ENCODE results near the gene SHANK2. TPM values are rescaled to one million over a fixed set of nuclear protein-coding genes. Genes with fewer than 3 reads are reported as not detected.

SHANK2 gene
- total RNA-seq, 1 experiment from 2014 or later, result 18.6 TPM

DNA sequence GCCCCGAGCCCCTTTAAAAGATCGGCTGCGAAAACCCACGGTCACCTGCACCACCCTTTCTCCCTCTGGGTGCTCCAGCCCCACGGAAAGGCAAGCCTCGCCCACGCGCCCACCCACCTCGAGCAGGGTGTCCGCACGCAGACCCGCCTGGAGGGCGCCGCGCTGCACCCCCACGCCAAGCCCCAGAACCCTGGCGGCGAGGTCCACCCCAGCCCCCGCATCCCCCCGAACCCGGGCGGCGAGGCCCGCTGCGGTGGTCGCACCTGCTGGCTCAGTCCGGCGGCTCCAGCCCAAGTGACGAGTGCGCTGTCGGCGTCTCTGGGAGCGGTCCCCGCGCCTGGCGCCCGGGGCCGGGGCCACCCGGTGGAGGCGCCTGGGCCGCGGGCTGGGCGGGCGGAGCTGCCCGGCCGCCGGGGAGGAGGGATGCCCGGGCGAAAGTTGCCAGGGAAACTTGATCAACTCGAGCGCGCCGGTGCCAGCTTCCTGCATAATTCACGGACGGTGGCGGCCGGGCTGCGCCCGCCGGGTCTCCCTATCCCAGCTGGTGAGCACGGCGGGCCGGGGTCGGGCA lies 1.1 kb downstream of the SHANK2 start:
- DNase-seq, result peak; percentile 44
- Histone ChIP-seq H3K9me3 (no peaks in the 10 kb centered on the region), H3K36me3 (no peaks in the 10 kb centered on the region), H3K4me3 (peak overlapping the region; percentile 59), H3K27me3 (no peaks in the 10 kb centered on the region)

DNA sequence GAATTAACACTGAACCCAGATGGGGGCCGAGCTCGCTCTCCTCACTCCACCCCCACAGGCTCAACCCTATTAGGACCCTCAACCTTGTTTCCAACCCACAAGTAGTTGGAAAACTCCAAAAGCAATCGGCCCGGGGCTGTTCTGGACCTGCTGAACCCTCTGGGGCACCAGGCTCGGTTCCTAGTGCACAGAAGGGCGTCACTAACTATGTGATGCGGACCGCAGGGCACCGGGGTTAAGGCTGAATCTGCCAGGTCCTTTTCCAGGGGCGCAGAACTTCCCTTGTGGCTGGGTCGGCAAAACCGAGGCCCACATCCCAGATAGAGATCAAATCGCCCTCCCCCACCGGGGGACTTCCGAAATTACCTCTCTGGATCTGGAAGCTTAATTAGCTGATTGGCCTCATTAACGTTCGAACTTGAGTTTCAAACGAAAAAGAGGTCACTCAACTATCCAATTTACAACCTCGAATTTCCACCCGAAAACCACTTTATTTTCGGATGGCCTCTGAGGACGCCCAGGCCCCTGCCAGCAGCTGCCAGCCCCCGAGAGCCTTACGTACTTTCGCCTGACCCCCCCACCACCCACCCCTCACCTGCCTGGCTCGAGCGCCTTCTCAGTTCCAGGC lies 1.7 kb downstream of the SHANK2 start:
- Histone ChIP-seq H3K9me3 (no peaks in the 10 kb centered on the region), H3K4me3 (no peak overlapping the region), H3K27me3 (no peaks in the 10 kb centered on the region), H3K36me3 (no peaks in the 10 kb centered on the region)
- no peak for DNase-seq

DNA sequence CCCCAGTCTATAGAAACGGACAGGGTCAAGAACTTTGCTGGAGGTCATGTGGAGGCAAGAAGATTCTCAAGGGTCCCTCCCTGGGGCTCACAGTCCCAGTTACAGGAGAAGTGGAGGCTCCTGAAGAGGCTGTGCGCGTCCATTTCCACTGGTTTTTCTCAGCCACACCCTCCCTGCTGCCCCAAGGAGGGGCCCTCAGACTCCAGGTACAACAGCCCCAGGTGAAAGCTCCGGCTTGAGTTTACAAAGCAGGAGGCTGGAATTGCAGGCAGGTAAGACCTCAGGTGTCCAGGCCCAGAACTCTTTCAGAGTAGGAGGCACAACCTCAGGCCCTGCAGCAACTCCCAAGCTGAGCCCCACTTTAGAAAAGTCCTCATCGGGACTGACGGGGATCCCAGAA lies 3.1 kb downstream of the SHANK2 start:
- H3K36me3 ChIP-seq, result no peaks in the 10 kb centered on the region
- H3K4me3 ChIP-seq, result no peak overlapping the region
- DNase-seq, result no peak
- H3K27me3 ChIP-seq, result no peaks in the 10 kb centered on the region
- H3K9me3 ChIP-seq, result no peaks in the 10 kb centered on the region

DNA sequence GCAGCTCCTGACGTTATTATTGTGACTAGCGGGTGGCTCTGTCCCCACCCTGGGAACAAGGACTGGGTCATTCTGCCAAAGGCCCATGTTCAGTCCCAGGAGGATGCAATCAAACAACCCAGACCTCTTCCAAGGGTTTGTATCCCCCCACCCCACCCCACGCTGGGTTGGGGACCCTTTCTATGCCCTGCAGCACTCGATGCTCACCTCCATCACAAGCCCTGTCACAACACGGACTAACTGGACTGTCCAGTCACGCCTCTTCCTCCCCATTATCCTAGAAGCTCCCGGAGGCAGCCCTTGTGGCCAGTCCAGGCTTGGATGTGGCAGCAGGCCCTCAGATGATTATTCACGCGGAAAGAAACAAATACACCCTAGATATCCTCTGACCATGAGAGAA lies 3.7 kb downstream of the SHANK2 start:
- Histone ChIP-seq H3K36me3 (no peaks in the 10 kb centered on the region), H3K27me3 (no peaks in the 10 kb centered on the region), H3K9me3 (no peaks in the 10 kb centered on the region), H3K4me3 (no peak overlapping the region)
- DNase-seq, result no peak

DNA sequence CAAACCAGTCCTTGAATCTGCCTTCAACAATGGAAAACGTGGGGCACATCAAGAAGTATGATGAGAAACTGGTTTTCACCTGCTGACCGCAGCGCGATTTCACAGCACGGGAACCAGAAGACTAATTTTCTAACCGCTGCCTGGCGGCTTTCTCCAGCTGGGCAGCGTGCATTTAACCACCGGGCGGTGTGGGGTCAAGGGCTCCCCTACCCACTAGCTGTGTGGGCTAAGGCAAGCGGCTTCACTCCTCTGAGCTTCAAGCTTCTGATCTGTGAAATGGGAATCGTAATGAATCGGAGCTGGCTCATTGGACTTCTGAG lies 4.2 kb downstream of the SHANK2 start:
- no peaks in the 10 kb centered on the region for H3K27me3 ChIP-seq
- H3K4me3 ChIP-seq, result no peak overlapping the region
- H3K36me3 ChIP-seq, result no peaks in the 10 kb centered on the region
- DNase-seq, result no peak
- H3K9me3 ChIP-seq, result no peaks in the 10 kb centered on the region

DNA sequence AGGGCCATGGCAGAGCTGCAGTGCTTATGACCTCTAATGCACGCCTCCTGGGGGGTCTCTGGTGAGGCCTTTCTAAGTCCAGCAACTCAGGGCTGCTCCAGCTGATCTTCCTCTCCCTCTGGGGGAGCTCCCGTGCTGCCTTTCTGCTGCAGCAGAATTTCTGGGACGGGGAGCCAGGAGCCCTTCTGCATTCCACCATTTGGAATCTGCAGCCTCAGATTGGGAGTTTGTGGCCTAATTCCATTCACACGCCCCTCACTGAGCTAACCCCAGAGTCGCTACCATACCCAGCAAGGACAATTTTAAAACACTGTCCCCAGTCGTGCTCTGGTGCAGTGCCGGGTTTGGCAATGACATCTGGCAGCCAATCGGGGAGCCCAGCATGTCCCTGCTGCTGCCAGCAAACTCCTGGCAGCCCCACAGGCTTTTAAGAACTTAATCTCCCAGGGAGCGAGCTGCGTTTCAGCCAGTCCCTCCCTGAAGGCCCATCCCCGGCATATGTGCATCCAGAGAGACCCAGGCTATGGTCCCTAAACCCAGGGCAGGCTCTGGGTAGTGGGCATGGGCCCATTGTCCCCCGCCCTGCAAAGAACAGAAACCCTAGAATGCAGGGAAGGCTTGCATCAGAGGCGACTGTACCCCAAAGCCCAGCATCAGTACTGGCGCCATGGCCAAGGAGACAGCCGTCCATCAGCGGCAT lies 4.7 kb downstream of the SHANK2 start:
- Histone ChIP-seq H3K27me3 (no peaks in the 10 kb centered on the region), H3K4me3 (no peak overlapping the region), H3K9me3 (no peaks in the 10 kb centered on the region), H3K36me3 (no peaks in the 10 kb centered on the region)
- no peak for DNase-seq

DNA sequence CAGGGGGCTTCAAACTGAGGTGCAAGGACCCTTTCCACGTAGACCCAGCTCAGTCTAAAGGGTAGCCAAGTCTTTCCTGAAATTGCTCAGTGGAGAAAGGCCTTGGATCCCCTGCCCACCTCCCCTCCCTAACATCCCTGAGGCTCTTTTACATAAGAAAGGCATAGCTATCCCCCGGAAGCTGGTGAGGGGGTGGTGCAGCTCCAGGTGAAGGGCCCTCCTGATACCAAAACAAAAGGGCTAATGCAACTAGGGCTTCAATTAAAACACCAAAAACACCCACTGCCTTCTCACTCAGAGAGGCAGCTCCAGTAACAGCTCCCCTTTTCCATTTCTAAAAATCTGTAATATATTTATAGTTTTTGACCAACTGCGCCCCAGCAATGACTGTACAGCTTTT lies 5.8 kb downstream of the SHANK2 start:
- DNase-seq, result no peak
- Histone ChIP-seq H3K27me3 (no peaks in the 10 kb centered on the region), H3K4me3 (no peak overlapping the region), H3K36me3 (no peaks in the 10 kb centered on the region), H3K9me3 (no peaks in the 10 kb centered on the region)

DNA sequence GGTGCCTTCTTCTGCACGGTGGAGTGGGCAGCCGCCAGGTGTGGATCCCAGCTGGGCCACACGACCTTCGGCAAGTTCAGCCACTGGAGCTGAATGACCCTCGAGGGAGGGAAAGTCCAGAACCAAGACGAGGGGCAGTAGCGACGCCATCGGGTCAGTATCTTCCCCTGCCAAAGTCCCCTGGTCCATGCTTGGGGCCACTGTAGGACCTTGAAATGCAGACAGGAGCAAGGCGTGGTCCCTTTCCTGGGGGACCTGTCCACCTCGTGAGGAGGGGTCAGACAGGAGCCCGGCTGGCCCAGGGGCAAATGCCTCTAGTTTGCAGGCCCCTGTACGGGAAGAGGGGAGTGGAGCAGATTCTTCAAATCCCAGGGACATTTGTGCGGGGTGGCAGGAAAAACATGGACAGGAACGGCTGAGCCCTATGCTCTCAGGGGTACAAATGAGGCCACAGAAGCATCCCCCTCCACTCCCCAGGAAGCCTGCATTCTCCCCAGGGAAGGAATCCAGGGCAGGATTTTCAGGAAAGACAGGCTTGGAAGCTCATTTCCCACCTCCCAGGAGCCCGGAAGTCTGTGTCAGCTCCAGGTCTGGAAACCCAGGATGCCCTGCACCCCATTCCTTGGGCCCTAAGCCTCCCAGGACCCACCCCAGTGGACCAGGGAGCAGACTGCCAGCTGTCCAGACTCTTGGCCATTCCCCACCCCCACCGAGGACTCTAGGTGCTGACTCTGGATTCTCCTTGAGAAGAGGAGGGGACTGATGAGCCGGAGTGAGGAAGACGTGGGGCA lies 6.6 kb downstream of the SHANK2 start:
- Histone ChIP-seq H3K9me3 (no peaks in the 10 kb centered on the region), H3K36me3 (no peaks in the 10 kb centered on the region), H3K4me3 (no peak overlapping the region), H3K27me3 (no peaks in the 10 kb centered on the region)
- DNase-seq, result no peak

DNA sequence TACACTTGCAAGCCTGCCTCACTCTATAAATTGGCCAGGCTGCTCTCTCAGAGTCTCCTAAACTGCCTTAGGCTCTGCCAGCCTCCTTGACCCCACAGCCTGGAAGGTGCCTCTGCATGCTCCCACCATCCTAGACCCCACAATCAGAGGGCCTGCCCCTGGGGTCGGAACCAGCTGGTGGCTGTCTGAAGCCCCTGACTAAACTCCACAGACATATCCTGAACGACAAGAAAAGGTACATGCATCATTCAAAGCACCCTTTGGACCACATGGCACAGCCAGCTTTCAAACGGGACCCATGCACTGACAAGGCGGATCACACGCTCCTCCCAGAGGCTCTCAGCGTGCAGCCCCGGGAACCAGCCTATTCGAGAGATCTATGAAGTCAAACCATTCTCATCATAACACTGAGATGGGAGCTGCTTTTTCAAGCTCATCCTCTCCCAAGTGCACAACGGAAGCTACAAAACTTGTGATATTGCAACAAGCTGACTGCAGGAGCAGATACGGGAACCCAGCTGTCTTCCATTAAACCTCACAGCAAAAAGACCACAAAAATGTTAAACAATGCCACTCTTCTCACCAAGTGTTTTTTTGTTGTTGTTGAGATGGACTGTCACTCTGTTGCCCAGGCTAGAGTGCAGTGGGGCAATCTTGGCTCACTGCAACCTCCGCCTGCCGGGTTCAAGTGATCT lies 8.1 kb downstream of the SHANK2 start:
- H3K9me3 ChIP-seq, result no peaks in the 10 kb centered on the region
- H3K36me3 ChIP-seq, result peaks cover 2% of the 10 kb centered on the region; the same call in 1 of the 2 replicates
- no peak for DNase-seq
- no peaks in the 10 kb centered on the region for H3K27me3 ChIP-seq
- H3K4me3 ChIP-seq, result no peak overlapping the region

DNA sequence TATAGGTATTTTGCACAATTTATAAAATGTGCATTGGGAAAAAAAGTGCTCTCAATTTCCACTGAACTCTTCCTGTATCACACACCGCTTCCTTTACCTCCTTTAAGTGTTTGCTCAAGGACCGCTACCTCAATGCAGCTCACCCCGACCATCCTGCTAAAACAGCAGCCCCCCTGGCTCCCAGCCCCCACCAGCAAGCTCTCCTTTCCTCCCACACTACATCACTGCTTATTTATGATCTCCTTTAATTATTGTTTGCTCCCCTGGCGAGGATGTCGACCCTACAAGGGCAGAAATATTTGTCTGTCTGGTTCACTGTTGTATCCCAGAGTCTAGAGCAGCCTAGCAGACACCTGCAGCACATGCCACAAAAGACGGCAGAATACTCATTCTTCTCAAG lies 10.0 kb downstream of the SHANK2 start:
- DNase-seq, result no peak
- Histone ChIP-seq H3K9me3 (no peaks in the 10 kb centered on the region), H3K4me3 (no peak overlapping the region), H3K27me3 (no peaks in the 10 kb centered on the region), H3K36me3 (peaks cover 2% of the 10 kb centered on the region; the same call in 1 of the 2 replicates)

DNA sequence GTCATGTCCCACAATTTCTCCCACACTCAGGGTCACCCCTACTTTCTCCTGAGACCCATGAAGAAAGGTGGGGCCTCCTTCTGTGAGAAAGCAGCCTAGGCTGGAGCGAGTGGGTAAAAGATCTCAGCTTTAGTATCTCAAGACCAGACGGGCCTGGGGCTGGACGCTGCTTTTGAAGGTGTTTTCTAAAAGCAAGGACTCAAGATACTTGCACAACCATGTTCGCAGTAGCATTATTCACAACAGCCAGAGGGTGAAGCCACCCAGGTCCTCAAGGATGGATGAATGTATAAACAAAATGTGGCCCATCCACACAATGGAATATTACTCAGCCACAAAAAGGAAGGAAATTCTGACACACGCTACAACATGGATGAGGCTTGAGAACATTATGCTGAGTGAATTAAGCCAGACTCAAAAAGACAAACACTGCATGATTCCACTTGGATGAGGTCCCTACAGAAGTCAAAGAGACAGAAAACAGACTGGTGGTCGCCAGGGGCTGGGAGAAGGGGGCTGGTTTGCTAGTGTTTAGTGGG lies 10.6 kb downstream of the SHANK2 start:
- no peak overlapping the region for H3K4me3 ChIP-seq

DNA sequence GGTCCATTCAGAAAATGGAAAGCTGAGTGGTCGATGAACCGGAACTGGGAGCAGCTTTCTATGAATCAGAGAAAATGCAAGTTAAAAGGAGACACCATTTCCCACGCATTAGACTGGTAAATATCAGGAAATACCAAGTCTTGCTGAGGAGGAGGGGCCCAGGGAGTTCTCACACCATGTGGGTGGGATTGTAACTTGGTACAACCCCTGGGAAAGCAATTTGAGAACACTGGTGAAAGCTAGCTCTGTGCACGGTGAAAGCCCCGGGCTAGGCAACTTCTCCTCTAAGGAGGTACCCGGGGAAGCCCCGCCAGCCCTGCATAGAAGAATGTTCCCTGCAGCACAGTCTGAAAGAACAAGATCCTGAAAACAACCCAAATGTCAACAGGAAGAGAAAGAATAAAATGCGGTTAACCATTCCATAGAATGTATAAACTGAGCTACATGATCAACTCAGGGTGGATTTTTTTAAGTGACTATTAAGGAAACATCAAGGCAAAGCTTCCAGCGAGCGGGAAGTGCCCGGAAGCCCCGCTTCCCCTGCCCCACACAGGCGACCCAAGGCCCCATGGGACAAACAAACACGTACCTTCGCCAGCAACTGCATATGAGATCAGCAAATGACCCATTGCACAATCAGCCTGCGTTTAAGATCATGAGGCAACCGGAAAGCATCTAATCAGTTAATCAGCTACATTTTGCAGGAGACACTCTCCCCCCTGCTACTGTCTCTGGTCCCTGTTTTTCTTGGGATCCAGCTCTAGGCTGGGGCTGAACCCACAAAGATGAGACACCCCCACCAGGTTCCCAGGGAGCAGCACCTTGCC lies 11.3 kb downstream of the SHANK2 start:
- Histone ChIP-seq H3K4me3 (no peak overlapping the region), H3K27me3 (no peaks in the 10 kb centered on the region), H3K36me3 (peaks cover 2% of the 10 kb centered on the region; the same call in 1 of the 2 replicates), H3K9me3 (no peaks in the 10 kb centered on the region)
- DNase-seq, result peak; percentile 44

More for the DNA sequence above, 10.6 kb downstream of the SHANK2 start:
- Histone ChIP-seq H3K27me3 (no peaks in the 10 kb centered on the region), H3K9me3 (no peaks in the 10 kb centered on the region), H3K36me3 (peaks cover 2% of the 10 kb centered on the region; the same call in 1 of the 2 replicates)
- DNase-seq, result no peak

DNA sequence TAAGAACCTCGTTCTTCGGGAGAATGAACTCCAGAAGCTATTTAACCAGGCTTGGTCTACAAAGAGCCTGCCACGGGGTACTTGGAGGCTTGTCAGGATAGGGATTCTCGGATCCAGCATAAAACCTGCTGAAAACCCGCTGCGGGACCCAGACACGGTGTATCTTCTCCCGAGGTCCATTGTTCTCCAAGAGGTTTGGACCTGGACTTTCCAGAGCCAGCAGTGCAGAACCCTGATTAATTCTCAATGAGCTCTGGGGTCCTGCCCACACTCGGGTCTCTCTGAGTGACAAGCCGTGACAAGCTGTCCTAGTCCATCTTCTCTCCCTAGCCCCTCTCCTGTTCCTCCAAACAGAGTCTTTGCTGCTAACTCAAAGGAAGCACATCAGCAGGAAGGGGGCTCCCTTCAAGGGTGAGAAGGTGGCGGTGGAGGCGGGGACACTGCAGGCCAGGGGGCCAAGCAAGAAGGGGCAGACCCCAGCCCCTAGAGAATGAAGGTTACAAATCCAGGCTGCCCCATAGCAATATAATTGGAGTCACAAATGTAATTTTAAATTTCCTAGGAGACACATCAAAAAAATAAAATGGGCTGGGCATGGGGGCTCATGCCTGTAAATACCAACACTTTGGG lies 12.2 kb downstream of the SHANK2 start:
- no peak overlapping the region for H3K4me3 ChIP-seq
- peaks cover 2% of the 10 kb centered on the region; the same call in 1 of the 2 replicates for H3K36me3 ChIP-seq
- H3K9me3 ChIP-seq, result no peaks in the 10 kb centered on the region
- no peak for DNase-seq
- no peaks in the 10 kb centered on the region for H3K27me3 ChIP-seq

DNA sequence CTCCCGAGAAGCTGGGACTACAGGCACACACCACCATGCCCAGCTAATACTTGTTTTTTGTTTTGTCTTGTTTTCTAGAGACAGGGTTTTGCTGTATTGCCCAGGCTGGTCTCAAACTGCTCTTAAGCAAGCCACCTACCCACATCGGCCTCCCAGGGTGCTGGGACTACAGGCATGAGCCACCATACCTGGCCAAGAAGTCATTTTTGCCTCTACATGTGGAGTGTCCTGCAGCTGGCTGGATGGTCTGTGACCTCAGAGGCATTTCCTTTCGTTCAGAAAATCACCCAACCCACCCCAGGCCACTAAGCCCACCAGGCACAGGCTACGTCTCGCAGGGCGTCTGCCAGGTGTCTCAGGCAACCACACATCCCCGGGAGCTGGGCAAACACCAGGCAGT lies 12.8 kb downstream of the SHANK2 start:
- DNase-seq, result no peak
- H3K36me3 ChIP-seq, result peaks cover 2% of the 10 kb centered on the region; the same call in 1 of the 2 replicates
- H3K27me3 ChIP-seq, result no peaks in the 10 kb centered on the region
- no peak overlapping the region for H3K4me3 ChIP-seq
- H3K9me3 ChIP-seq, result no peaks in the 10 kb centered on the region

DNA sequence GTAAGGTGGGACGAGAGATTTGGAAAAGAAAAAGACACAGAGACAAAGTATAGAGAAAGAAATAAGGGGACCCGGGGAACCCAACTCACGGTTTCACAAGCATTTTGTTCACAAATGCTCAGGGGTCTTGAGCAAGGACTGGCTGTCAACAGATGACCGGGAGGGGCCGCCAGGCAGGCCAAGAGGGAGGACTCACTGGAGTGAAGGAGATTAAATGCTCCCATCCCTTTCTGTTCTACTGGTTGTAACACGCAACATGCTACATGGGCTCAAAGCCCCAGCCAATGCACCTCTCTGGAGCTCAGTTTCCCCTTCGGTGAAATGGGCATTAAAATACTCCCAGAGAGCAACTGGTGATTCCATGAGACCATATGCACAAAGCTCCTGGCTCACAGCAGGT lies 13.4 kb downstream of the SHANK2 start:
- H3K9me3 ChIP-seq, result no peaks in the 10 kb centered on the region
- H3K4me3 ChIP-seq, result no peak overlapping the region
- H3K36me3 ChIP-seq, result peaks cover 2% of the 10 kb centered on the region; the same call in 1 of the 2 replicates
- H3K27me3 ChIP-seq, result no peaks in the 10 kb centered on the region
- no peak for DNase-seq

Measured in MG63 (cell line).